ENCODE data around the gene SLC12A5.

GRCh38 chr20:45997187-45997586 is 31.8 kb upstream of the SLC12A5 start:
- TF ChIP-seq TBP (optimal IDR thresholded peaks at IDR 0.05; ENCODE audit: low read depth, low read length), result no peak
- TF ChIP-seq TAF1 (IDR thresholded peaks at IDR 0.05; ENCODE audit: control insufficient read depth, extremely low read depth, insufficient read depth, low read length, severe bottlenecking), result no peak

All from K562 (cell line).